Chondrocyte (in vitro differentiated cells): ENCODE results near the gene FUT2. TPM values are rescaled to one million over a fixed set of nuclear protein-coding genes. Genes with fewer than 3 reads are reported as not detected.

Experiments used
- DNase-seq: peaks from one replicate; pipeline ENCODE4 v3.0.0; 2021; ENCODE audit warnings: mixed read lengths, low spot score
- H3K27ac Mint-ChIP-seq: one replicate; pipeline ENCODE4 v1.8.0; 2021; ENCODE audit warnings: mild to moderate bottlenecking, moderate library complexity, mixed read lengths; ENCODE audit not compliant: unreplicated experiment
- H3K27me3 Mint-ChIP-seq: 2 replicates; pipeline ENCODE4 v1.8.0; 2021; ENCODE audit warnings: low read depth, mixed read lengths
- H3K36me3 Mint-ChIP-seq: 2 replicates; pipeline ENCODE4 v1.8.0; 2021; ENCODE audit warnings: low read depth, mixed read lengths
- H3K4me1 Mint-ChIP-seq: 2 replicates; pipeline ENCODE4 v1.8.0; 2021; ENCODE audit warnings: low read depth, mild to moderate bottlenecking, mixed read lengths
- H3K4me3 Mint-ChIP-seq: one replicate; pipeline ENCODE4 v1.8.0; 2021; ENCODE audit warnings: mild to moderate bottlenecking, moderate library complexity, mixed read lengths; ENCODE audit not compliant: unreplicated experiment
- H3K9me3 Mint-ChIP-seq: 2 replicates; pipeline ENCODE4 v1.8.0; 2021; ENCODE audit warnings: low read depth, mixed read lengths
- CTCF ChIP-seq: fragments of 200-600 bp; sonication (generic); IDR thresholded peaks from 2 replicates; pipeline ENCODE4 v1.5.0; 2021; ENCODE audit warnings: antibody characterized with exemption, mild to moderate bottlenecking, moderate library complexity
- total RNA-seq: library from RNA; stranded (reverse); gene quantifications from 3 replicates; pipeline ENCODE4 v1.2.1, GENCODE V29; 2021

The FUT2 gene
- total RNA-seq, 1 donor from 2014 or later, result not detected

- no peak for DNase-seq
- Mint-ChIP-seq H3K27ac (peak overlapping the region; percentile 27), H3K4me3 (no peak overlapping the region), H3K9me3 (no peaks in the 10 kb centered on the region), H3K36me3 (no peaks in the 10 kb centered on the region), H3K4me1 (peaks cover 2% of the 10 kb centered on the region), H3K27me3 (no peaks in the 10 kb centered on the region)
- no peak for TF ChIP-seq CTCF
These were observed 50.3 kb downstream of the FUT2 start for GRCh38 chr19:48746110-48746509.

- Mint-ChIP-seq H3K9me3 (no peaks in the 10 kb centered on the region), H3K27me3 (no peaks in the 10 kb centered on the region), H3K4me1 (peaks cover 5% of the 10 kb centered on the region), H3K27ac (peak within 1 kb of the TSS; percentile 89), H3K36me3 (no peaks in the 10 kb centered on the region), H3K4me3 (peak within 1 kb of the TSS; percentile 68)
- no peak for TF ChIP-seq CTCF
- DNase-seq, result no peak
These were observed 51.2 kb downstream of the FUT2 start, which contains the start of gene IZUMO1 for GRCh38 chr19:48746738-48747575. IZUMO1 (minus strand) TSS chr19:48746909; CDS start chr19:48745859, 1,050 bp downstream.

GRCh38 chr19:48749571-48750198 lies 53.9 kb downstream of the FUT2 start:
- TF ChIP-seq CTCF, result no peak
- Mint-ChIP-seq H3K27me3 (peaks cover 4% of the 10 kb centered on the region), H3K4me3 (no peak overlapping the region), H3K4me1 (peaks cover 13% of the 10 kb centered on the region), H3K9me3 (no peaks in the 10 kb centered on the region), H3K36me3 (no peaks in the 10 kb centered on the region), H3K27ac (no peak overlapping the region)
- no peak for DNase-seq

- Mint-ChIP-seq H3K36me3 (no peaks in the 10 kb centered on the region), H3K4me3 (no peak overlapping the region), H3K27me3 (peaks cover 4% of the 10 kb centered on the region), H3K4me1 (peaks cover 13% of the 10 kb centered on the region), H3K9me3 (no peaks in the 10 kb centered on the region), H3K27ac (no peak overlapping the region)
- TF ChIP-seq CTCF, result no peak
- DNase-seq, result no peak
These were observed 54.6 kb downstream of the FUT2 start for GRCh38 chr19:48750351-48750750.

- no peaks in the 10 kb centered on the region for H3K9me3 Mint-ChIP-seq
- peaks cover 4% of the 10 kb centered on the region for H3K27me3 Mint-ChIP-seq
- H3K4me3 Mint-ChIP-seq, result peak overlapping the region; percentile 25
- peaks cover 13% of the 10 kb centered on the region for H3K4me1 Mint-ChIP-seq
- TF ChIP-seq CTCF, result no peak
- DNase-seq, result no peak
- H3K36me3 Mint-ChIP-seq, result no peaks in the 10 kb centered on the region
- no peak overlapping the region for H3K27ac Mint-ChIP-seq
These were observed 55.2 kb downstream of the FUT2 start for GRCh38 chr19:48750771-48751504.
